Upper lobe of left lung (tissue), 6 donors: ENCODE results near the gene GPC1. TPM values are rescaled to one million over a fixed set of nuclear protein-coding genes. Genes with fewer than 3 reads are reported as not detected.

Source experiments
- ATAC-seq, 2 donors: fragments of 200-7000 bp; cut with Tn5 transposase; one replicate each; pipeline ENCODE4 v1.9.1; 2022; ENCODE audit warnings: mild to moderate bottlenecking in 2 of 2, moderate library complexity in 2 of 2; ENCODE audit not compliant: low FRiP score in 2 of 2
- DNase-seq, 2 donors: peaks; one replicate each; pipeline ENCODE4 v3.0.0-alpha.2; 2019 to 2020
- H3K27ac ChIP-seq, 4 donors: fragments of 200-600 bp; sonication (generic); one replicate each; pipeline ENCODE4 v1.5.1; 2016 to 2019
- H3K27me3 ChIP-seq, 4 donors: fragments of 200-600 bp; sonication (generic); one replicate each; pipeline ENCODE4 v1.5.1; 2017 to 2019
- H3K36me3 ChIP-seq, 4 donors: fragments of 200-600 bp; sonication (generic); one replicate each; pipeline ENCODE4 v1.5.1; 2016 to 2019
- H3K4me1 ChIP-seq, 4 donors: fragments of 200-600 bp; sonication (generic); one replicate each; pipeline ENCODE4 v1.5.1; 2018 to 2019
- H3K4me3 ChIP-seq, 4 donors: fragments of 200-600 bp; sonication (generic); one replicate each; pipeline ENCODE4 v1.5.1; 2017 to 2019; ENCODE audit warnings: mild to moderate bottlenecking in 2 of 4, moderate library complexity in 1 of 4
- H3K9me3 ChIP-seq, 4 donors: fragments of 200-600 bp; sonication (generic); one replicate each; pipeline ENCODE4 v1.5.1; 2018 to 2019
- EP300 ChIP-seq, 4 donors: sonication (generic); formaldehyde crosslinking; IDR thresholded peaks; one replicate each; pipeline ENCODE4 v1.5.1; 2017; ENCODE audit warnings: antibody characterized with exemption in 4 of 4, control low read depth in 2 of 4
- POLR2A ChIP-seq, 4 donors: fragments of 450-650 bp; IDR thresholded peaks; one replicate each; pipeline ENCODE4 v1.5.1; 2016 to 2017; ENCODE audit warnings: antibody characterized with exemption in 4 of 4, mild to moderate bottlenecking in 2 of 4
- POLR2AphosphoS5 ChIP-seq, 2 donors: sonication (generic); formaldehyde crosslinking; IDR thresholded peaks; one replicate each; pipeline ENCODE4 v1.5.1; 2017; ENCODE audit warnings: antibody characterized with exemption in 2 of 2
- WGBS, 2 donors: methylation state at CpG; one replicate each; pipeline ENCODE4 v1.1.5; 2017 to 2018; 5-methylcytosine and 5-hydroxymethylcytosine counted together
- total RNA-seq, 6 donors: library from RNA; depleted of rRNA in 4 of 6; stranded (reverse); fragments of >200 nt in 4 of 6; gene quantifications; one replicate each; pipeline versions ENCODE4 v1.1.0 to v1.2.1, GENCODE V29; 2016 to 2021
- TF ChIP-seq, protein P1 (sequence below), 6 experiments: fragments of 450-650 bp in 4 of 6; fragments of 200-600 bp in 2 of 6; sonication (generic) in 2 of 6; IDR thresholded peaks; one replicate each; pipeline ENCODE4 v1.5.1; 2016 to 2019; ENCODE audit warnings: antibody characterized with exemption in 6 of 6
- donor health status: DM: no; HTN: no; CAD: no; lungs with moderate emphysema.
- donor health status: DM: no; HTN: yes; CAD: no; lungs with severe emphysema.

The GPC1 gene
- total RNA-seq, 6 donors from 2014 or later = 16.8 to 45.5 (median 33.2) TPM

DNA sequence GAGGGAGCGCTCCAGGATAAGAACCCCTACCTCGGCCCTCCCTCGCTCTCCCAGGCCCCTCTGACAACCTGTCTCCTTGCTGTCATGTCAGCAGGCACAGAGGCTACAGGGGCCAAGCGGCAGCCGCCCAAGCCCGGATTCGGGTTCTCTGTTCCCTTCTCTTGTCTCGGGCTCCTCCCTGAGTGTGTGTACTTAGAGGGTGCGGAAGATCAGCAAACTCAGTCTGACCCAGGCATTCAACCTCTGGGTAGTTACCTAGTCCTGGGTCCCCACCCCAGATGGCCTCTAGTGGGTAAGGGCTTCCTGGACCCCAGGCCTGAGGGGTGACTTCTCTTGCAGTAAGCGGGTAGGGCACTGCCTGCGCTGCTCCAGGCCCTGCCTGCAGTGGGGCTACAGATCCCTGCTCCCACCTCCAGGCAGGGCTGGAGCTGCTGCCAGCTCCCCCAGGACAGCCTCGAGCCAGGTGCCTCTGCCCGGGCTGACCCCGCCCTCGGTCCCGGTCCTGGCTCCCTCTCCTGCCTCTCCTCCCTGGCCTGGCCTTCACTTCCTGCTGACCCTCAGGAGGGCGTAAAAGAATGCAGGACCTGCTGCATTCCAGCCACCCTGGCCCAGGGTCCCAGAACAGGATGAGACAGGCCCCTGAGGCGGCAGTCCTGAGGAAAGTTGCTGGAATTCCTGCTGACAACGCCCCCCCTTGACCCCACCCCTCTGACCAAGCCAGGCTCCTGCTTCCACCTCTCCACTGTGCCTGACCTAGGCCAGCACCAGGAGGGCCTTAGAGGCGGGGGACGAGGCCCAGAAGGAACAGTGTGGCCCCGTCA is 22.0 kb downstream of the GPC1 start:
- Histone ChIP-seq H3K36me3 (peaks cover 0 to 7% (median 2%) of the 10 kb centered on the region in 4 donors), H3K4me1 (peaks cover 13 to 39% (median 15%) of the 10 kb centered on the region in 4 donors), H3K4me3 (no peak overlapping the region), H3K9me3 (no peaks in the 10 kb centered on the region), H3K27ac (no peak overlapping the region), H3K27me3 (peaks cover 0 to 30% (median 4%) of the 10 kb centered on the region in 4 donors)
- peak in 1 of 2 donors; percentile 78 for DNase-seq
- no peak for ATAC-seq
- TF ChIP-seq EP300 (IDR thresholded peaks at IDR 0.05) (no peak), POLR2AphosphoS5 (IDR thresholded peaks at IDR 0.05) (no peak), POLR2A (IDR thresholded peaks at IDR 0.05) (no peak)
- TF ChIP-seq, protein P1, sequence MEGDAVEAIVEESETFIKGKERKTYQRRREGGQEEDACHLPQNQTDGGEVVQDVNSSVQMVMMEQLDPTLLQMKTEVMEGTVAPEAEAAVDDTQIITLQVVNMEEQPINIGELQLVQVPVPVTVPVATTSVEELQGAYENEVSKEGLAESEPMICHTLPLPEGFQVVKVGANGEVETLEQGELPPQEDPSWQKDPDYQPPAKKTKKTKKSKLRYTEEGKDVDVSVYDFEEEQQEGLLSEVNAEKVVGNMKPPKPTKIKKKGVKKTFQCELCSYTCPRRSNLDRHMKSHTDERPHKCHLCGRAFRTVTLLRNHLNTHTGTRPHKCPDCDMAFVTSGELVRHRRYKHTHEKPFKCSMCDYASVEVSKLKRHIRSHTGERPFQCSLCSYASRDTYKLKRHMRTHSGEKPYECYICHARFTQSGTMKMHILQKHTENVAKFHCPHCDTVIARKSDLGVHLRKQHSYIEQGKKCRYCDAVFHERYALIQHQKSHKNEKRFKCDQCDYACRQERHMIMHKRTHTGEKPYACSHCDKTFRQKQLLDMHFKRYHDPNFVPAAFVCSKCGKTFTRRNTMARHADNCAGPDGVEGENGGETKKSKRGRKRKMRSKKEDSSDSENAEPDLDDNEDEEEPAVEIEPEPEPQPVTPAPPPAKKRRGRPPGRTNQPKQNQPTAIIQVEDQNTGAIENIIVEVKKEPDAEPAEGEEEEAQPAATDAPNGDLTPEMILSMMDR (IDR thresholded peaks at IDR 0.05) = no peak
- 71 to 80% methylated on average over 14 to 22 of the region's 22 CpGs for WGBS, 2 donors

DNA sequence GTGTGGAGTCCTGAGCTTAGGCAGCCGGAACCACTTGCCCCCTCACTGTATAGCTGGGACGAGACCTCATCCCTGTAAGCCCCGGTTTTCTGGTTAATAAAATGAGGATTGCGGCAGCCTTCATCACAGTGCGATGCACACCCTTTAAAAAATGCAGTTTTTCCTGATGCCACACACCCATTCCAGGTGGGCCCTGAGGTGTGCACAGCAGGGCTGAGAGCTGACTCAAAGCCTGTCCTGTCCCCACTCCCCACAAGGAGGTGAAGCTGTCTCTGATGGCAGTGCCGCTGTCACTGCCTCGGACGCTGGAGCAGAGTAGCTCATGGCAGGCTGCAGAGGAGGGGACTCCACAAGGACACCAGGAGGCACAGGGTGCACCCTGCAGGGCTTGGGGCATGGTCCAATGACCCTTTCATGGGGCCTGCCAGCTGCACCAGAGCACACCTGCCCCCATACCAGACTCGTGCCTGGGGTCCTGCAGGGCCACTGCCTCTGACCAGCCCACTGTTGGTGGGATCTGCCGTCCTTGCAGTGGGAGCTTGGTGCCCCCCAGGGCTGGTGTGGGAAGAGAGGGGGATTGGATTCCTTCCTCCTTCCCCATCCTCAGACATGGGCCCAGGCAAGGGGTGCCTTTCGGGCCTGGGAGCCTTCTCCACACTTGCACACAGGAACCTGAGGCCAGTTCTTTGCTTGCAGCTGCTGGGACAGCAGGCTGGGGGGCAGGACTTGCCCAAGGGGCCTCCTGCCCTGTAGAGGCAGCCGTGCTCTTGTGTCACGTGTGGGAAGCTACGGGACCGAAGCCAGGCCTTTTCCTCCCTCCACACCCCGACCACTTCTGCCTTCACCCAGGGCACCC is 22.8 kb downstream of the GPC1 start:
- 76 to 86% methylated on average over 8 to 16 of the region's 16 CpGs for WGBS, 2 donors
- Histone ChIP-seq H3K27ac (no peak overlapping the region), H3K36me3 (peaks cover 0 to 10% (median 3%) of the 10 kb centered on the region in 4 donors), H3K4me3 (no peak overlapping the region), H3K9me3 (no peaks in the 10 kb centered on the region), H3K4me1 (peaks cover 11 to 31% (median 15%) of the 10 kb centered on the region in 4 donors), H3K27me3 (peaks cover 0 to 23% (median 3%) of the 10 kb centered on the region in 4 donors)
- DNase-seq (no peak), ATAC-seq (no peak)
- TF ChIP-seq POLR2A (IDR thresholded peaks at IDR 0.05) = no peak
- TF ChIP-seq, protein P1 (IDR thresholded peaks at IDR 0.05) = no peak
- no peak for TF ChIP-seq EP300 (IDR thresholded peaks at IDR 0.05)
- TF ChIP-seq POLR2AphosphoS5 (IDR thresholded peaks at IDR 0.05) = no peak

DNA sequence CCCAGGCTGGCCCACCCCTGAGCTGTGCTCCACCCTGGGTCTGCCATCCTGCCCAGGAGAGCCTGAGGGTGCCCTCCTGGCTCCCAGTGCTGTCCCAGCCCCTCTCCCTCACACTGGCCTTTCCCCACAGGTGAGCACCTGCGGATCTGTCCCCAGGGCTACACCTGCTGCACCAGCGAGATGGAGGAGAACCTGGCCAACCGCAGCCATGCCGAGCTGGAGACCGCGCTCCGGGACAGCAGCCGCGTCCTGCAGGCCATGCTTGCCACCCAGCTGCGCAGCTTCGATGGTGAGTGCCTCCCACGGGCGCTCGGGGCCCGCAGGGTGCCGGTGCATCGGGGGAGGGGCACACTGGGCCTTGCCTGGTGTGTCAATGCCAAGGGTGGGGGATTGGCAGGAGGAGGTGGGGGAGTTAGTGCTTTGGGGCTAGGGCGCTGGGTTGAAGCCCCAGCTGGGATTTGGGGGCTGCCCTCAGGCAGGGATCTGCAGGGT is 23.5 kb downstream of the GPC1 start:
- Histone ChIP-seq H3K4me1 (peaks cover 6 to 24% (median 10%) of the 10 kb centered on the region in 4 donors), H3K36me3 (peaks cover 0 to 11% (median 5%) of the 10 kb centered on the region in 4 donors), H3K9me3 (no peaks in the 10 kb centered on the region), H3K27ac (no peak overlapping the region), H3K27me3 (peaks cover 0 to 16% (median 1%) of the 10 kb centered on the region in 4 donors), H3K4me3 (no peak overlapping the region)
- DNase-seq (peak in 1 of 2 donors; percentile 84), ATAC-seq (no peak)
- TF ChIP-seq, protein P1 (IDR thresholded peaks at IDR 0.05) = no peak
- TF ChIP-seq POLR2AphosphoS5 (IDR thresholded peaks at IDR 0.05) (no peak), POLR2A (IDR thresholded peaks at IDR 0.05) (no peak), EP300 (IDR thresholded peaks at IDR 0.05) (no peak)
- 97 to 100% methylated on average over 2 to 7 of the region's 18 CpGs for WGBS, 2 donors

DNA sequence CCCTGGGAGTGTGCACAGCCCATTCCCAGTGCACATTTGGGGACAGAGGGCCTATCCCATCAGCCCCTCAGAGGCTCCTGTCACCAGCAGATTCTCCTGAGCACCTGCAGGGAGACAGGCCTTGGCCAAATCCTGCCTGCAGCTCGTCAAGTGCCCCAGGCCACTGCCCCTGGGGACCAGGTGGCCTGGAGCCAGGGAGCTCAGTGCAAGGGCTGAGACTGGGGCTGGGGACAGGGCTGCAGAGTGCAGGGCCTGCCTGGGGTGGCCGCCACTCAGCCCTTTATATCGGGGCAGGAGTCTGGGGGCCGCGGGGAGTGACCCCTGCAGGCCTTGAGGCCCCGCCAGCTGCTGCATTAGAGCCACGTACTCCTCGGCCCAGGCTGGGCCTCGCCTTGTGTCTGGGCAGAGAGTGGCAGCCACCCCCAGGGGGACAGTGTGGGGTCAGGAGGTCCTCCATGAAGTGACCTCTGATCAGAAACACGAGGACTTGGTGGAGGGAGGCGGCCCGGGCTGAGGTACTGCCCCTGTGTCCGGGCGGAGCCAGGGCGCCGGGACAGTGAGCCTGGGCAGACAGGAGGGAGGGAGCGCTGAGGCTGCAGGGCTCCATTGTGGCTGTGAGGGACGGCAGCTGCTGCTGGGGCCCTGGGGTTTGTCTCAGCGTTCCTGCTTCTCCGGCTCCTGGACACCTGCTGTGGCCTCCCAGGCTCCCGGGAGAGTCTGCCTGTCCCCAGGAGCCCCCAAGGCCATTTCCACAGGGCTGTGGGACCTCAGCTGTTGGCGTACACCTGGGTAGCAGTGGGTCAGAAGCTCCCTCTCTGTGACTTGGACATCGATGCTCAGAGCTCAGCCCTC is 24.2 kb downstream of the GPC1 start:
- WGBS, 2 donors = 80 to 100% methylated on average over 1 to 16 of the region's 23 CpGs
- Histone ChIP-seq H3K4me3 (no peak overlapping the region), H3K9me3 (no peaks in the 10 kb centered on the region), H3K27ac (no peak overlapping the region), H3K36me3 (peaks cover 0 to 13% (median 5%) of the 10 kb centered on the region in 4 donors), H3K27me3 (peaks cover 0 to 12% (median 0%) of the 10 kb centered on the region in 4 donors), H3K4me1 (peaks cover 6 to 17% (median 10%) of the 10 kb centered on the region in 4 donors)
- DNase-seq (peak in 1 of 2 donors; percentile 73), ATAC-seq (no peak)
- no peak for TF ChIP-seq POLR2AphosphoS5 (IDR thresholded peaks at IDR 0.05)
